Transverse colon (tissue), 4 donors: ENCODE data around the gene EBLN2. TPM values are rescaled to one million over a fixed set of nuclear protein-coding genes. Genes with fewer than 3 reads are reported as not detected.

Source experiments
- DNase-seq: peaks from one replicate; pipeline ENCODE4 v3.0.0-alpha.2; 2019
- H3K27ac ChIP-seq, 4 donors: fragments of 200-600 bp; sonication (generic); 2 replicates each; pipeline ENCODE4 v1.5.1; 2016 to 2018; ENCODE audit warnings: inconsistent platforms in 4 of 4
- H3K27me3 ChIP-seq: fragments of 200-600 bp; sonication (generic); 2 replicates; pipeline ENCODE4 v1.5.1; 2017; ENCODE audit warnings: inconsistent platforms
- H3K36me3 ChIP-seq, 4 donors: fragments of 200-600 bp; sonication (generic); 2 replicates each; pipeline ENCODE4 v1.5.1; 2017 to 2019; ENCODE audit warnings: inconsistent platforms in 4 of 4
- H3K4me1 ChIP-seq, 4 donors: fragments of 200-600 bp; sonication (generic); 2 replicates each; pipeline ENCODE4 v1.5.1; 2017 to 2020; ENCODE audit warnings: inconsistent platforms in 4 of 4
- H3K4me3 ChIP-seq, 4 donors: fragments of 200-600 bp; sonication (generic); 1 replicate in 1 of 4; 2 replicates in 3 of 4; pipeline versions ENCODE4 v1.5.1 to v1.6.1; 2017 to 2019; ENCODE audit warnings: inconsistent platforms in 4 of 4
- H3K9me3 ChIP-seq, 2 donors: fragments of 200-600 bp; sonication (generic); 2 replicates each; pipeline ENCODE4 v1.5.1; 2017 to 2019; ENCODE audit warnings: inconsistent platforms in 2 of 2
- CTCF ChIP-seq, 5 experiments: fragments of 200-600 bp in 3 of 5; fragments of 450-650 bp in 2 of 5; sonication (generic) in 3 of 5; IDR thresholded peaks; 1 replicate in 2 of 5; 2 replicates in 3 of 5; pipeline ENCODE4 v1.5.1; 2016 to 2017; ENCODE audit warnings: antibody characterized with exemption in 5 of 5, inconsistent platforms in 3 of 5, mild to moderate bottlenecking in 2 of 5, moderate library complexity in 1 of 5
- EP300 ChIP-seq: sonication (generic); formaldehyde crosslinking; IDR thresholded peaks from one replicate; pipeline ENCODE4 v1.6.1; 2017; ENCODE audit warnings: antibody characterized with exemption, low read depth
- POLR2A ChIP-seq: fragments of 450-650 bp; IDR thresholded peaks from one replicate; pipeline ENCODE4 v1.6.1; 2016; ENCODE audit warnings: antibody characterized with exemption, mild to moderate bottlenecking, moderate library complexity
- POLR2AphosphoS5 ChIP-seq, 3 donors: sonication (generic); formaldehyde crosslinking; IDR thresholded peaks; one replicate each; pipeline ENCODE4 v1.6.1; 2016; ENCODE audit warnings: antibody characterized with exemption in 3 of 3
- WGBS, 2 donors: methylation state at CpG; one replicate each; pipeline ENCODE4 v1.1.5; 2018; ENCODE audit warnings: low coverage in 1 of 2; 5-methylcytosine and 5-hydroxymethylcytosine counted together
- in situ Hi-C, 4 donors: fragments of 200-750 bp; cut with MboI; loops; one replicate each; pipeline versions ENCODE4 v1.15.0 to v1.15.1; 2017; ENCODE audit warnings: low sequenced_read_pairs in 3 of 4, low pct_ligation_motif_present in 1 of 4, low pct_unique_long_range_greater_than_20kb in 1 of 4
- intact Hi-C: fragments of 100-400 bp; cut with DNase I; formaldehyde crosslinking; loops from one replicate; pipeline ENCODE4 v1.15.1; 2023; ENCODE audit warnings: low total_unique reads
- total RNA-seq, 4 donors: library from RNA; depleted of rRNA; stranded (reverse); fragments of >200 nt; gene quantifications; one replicate each; pipeline ENCODE4 v1.1.0, GENCODE V29; 2016

Gene EBLN2
- total RNA-seq, 4 donors from 2014 or later, result 4.5 to 19.4 (median 13.7) TPM

DNA sequence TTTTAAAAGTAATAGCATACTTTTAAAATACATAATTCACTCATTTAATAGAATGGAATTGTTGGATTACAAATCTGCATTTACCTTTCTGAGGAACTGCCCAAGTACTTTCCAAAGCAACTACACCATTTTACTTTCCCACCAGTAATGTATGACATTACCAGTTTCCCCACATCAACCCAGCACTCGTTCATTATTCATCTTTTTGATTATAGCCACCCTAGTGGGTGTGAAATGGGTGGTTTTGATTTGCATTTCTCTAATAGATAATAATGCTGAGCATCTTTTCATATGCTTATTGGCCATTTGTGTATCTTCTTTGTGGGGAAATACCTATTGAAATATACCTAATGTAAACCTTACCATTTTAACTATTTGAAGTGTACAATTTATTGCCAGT is 18.0 kb upstream of the EBLN2 start:
- no peak for TF ChIP-seq POLR2AphosphoS5 (IDR thresholded peaks at IDR 0.05)
- no peak for TF ChIP-seq POLR2A
- no peak for TF ChIP-seq CTCF (IDR thresholded peaks at IDR 0.05)
- TF ChIP-seq EP300, result no peak
- Histone ChIP-seq H3K9me3 (no peaks in the 10 kb centered on the region), H3K27ac (no peak overlapping the region), H3K4me3 (no peak overlapping the region), H3K36me3 (peaks cover 0 to 6% (median 0%) of the 10 kb centered on the region in 4 donors), H3K4me1 (peaks cover 7 to 45% (median 15%) of the 10 kb centered on the region in 4 donors), H3K27me3 (no peaks in the 10 kb centered on the region)
- 68 to 78% methylated on average over 1 of the region's 1 CpG for WGBS, 2 donors
- in situ Hi-C loops (no loop called here), intact Hi-C loops (no loop called here)
- DNase-seq, result no peak

- Histone ChIP-seq H3K4me3 (no peak overlapping the region), H3K4me1 (peaks cover 7 to 41% (median 19%) of the 10 kb centered on the region in 4 donors), H3K9me3 (no peaks in the 10 kb centered on the region), H3K27me3 (no peaks in the 10 kb centered on the region), H3K36me3 (peaks cover 0 to 10% (median 0%) of the 10 kb centered on the region in 4 donors), H3K27ac (no peak overlapping the region)
- in situ Hi-C loops (no loop called here), intact Hi-C loops (no loop called here)
- DNase-seq, result no peak
- 70 to 89% methylated on average over 2 to 6 of the region's 6 CpGs for WGBS, 2 donors
- TF ChIP-seq POLR2AphosphoS5 (IDR thresholded peaks at IDR 0.05), result no peak
- TF ChIP-seq POLR2A, result no peak
- TF ChIP-seq EP300, result no peak
- no peak for TF ChIP-seq CTCF (IDR thresholded peaks at IDR 0.05)
Measured at GRCh38 chr3:73045391-73045790, 16.1 kb upstream of the EBLN2 start.

- 48 to 53% methylated on average over 2 of the region's 2 CpGs for WGBS, 2 donors
- Histone ChIP-seq H3K36me3 (peaks cover 0 to 10% (median 0%) of the 10 kb centered on the region in 4 donors), H3K27me3 (no peaks in the 10 kb centered on the region), H3K9me3 (no peaks in the 10 kb centered on the region), H3K4me1 (peaks cover 7 to 41% (median 19%) of the 10 kb centered on the region in 4 donors), H3K4me3 (no peak overlapping the region), H3K27ac (no peak overlapping the region)
- intact Hi-C loops, result no loop called here
- in situ Hi-C loops, result no loop called here
- no peak for DNase-seq
- TF ChIP-seq EP300 (no peak), POLR2A (no peak), POLR2AphosphoS5 (IDR thresholded peaks at IDR 0.05) (no peak), CTCF (IDR thresholded peaks at IDR 0.05) (no peak)
Measured at GRCh38 chr3:73046195-73046594, 15.3 kb upstream of the EBLN2 start.

- TF ChIP-seq POLR2A (no peak), POLR2AphosphoS5 (IDR thresholded peaks at IDR 0.05) (no peak), CTCF (IDR thresholded peaks at IDR 0.05) (no peak), EP300 (no peak)
- WGBS, 2 donors, result 87 to 88% methylated on average over 5 to 10 of the region's 10 CpGs
- intact Hi-C loops (no loop called here), in situ Hi-C loops (no loop called here)
- peaks cover 10 to 52% (median 35%) of the 10 kb centered on the region in 4 donors for H3K4me1 ChIP-seq
- no peaks in the 10 kb centered on the region for H3K9me3 ChIP-seq
- no peak overlapping the region for H3K27ac ChIP-seq
- H3K36me3 ChIP-seq, result peaks cover 0 to 10% (median 0%) of the 10 kb centered on the region in 4 donors
- no peak overlapping the region for H3K4me3 ChIP-seq
- no peaks in the 10 kb centered on the region for H3K27me3 ChIP-seq
- DNase-seq, result no peak
Measured at GRCh38 chr3:73049319-73049718, 12.1 kb upstream of the EBLN2 start.
